Stimulated activated CD4-positive, alpha-beta T cell treated with anti-CD3 and anti-CD28 coated beads, Interleukin-4, amount 100 ng/mL, for 4 hours (primary cell): Measurements from ENCODE around the gene PTPRQ.
"Not testable (repeated sequence)": the region's sequence is repeated elsewhere in the genome, so short reads cannot be mapped to it uniquely, and the experiment has no call there.

Source experiments
- DNase-seq, 2 experiments: peaks; one replicate each; pipeline ENCODE4 v3.0.0-alpha.2; 2020

PTPRQ gene

GRCh38 chr12:80659512-80660063, 215.6 kb downstream of the PTPRQ start:
- no peak for DNase-seq

DNA sequence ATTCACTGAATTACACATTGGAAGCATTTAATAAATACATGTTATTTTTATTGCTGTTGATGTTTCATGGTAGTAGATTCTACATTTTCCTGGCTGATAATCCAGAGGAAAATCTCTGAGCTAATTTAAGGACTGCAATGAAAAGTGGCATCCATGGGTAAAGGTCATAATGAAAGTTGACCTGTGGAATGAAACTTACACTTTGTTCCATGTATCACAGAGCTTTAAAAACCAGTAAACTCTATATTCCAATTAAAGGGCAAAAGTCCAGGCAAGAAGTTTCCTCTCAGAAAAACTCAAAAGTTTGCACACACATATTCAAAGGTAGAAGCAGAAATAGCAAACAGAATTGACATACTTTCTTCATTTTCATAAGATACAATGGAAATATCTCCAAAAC, 218.6 kb downstream of the PTPRQ start:
- DNase-seq = no peak

GRCh38 chr12:80670214-80670613, 226.2 kb downstream of the PTPRQ start:
- no peak for DNase-seq

DNA sequence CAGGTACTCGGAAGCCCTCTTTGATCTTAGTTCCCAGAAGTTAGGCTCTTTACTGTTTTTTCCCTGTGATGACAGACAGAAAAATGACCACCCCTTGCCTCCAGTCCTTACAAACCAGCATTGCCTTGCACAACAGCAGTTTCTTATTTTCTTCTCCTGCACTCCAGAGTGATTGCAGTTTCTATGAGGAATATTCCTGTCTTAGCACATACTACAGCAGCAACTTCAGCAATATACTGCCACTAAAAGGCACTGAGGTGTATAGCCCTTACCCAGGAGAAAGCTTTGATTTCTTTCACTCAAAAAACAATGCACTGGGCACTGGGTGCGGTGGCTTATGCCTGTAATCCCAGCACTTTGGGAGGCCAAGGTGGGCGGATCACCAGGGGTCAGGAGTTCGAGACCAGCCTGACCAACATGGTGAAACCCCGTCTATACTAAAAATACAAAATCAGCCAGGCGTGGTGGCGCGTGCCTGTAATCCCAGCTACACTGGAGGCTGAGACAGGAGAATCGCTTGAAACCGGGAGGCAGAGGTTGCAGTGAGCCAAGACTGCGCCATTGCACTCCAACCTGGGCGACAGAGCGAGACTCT, 232.1 kb downstream of the PTPRQ start:
- DNase-seq = not testable (repeated sequence)

DNA sequence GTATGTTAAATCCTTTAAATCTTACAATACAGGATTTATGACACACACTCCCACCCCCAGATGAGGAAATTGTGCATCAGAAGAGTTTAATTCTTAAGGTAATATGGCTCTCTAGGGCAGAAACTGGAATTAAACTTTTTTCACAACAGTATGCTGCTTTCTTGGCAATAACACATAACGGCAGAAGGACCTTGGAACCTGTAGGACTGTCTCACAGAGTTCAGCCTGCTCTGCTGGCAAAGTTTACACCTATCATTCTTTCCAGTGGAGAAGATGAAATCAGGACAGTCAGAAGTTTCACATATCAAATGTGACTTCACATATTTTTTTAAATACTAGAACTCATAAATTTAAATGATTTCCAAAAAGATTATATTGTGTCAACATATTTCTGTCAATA, 232.8 kb downstream of the PTPRQ start:
- DNase-seq = no peak

GRCh38 chr12:80677994-80678393, 234.0 kb downstream of the PTPRQ start:
- no peak for DNase-seq

GRCh38 chr12:80679346-80680131, 235.5 kb downstream of the PTPRQ start:
- DNase-seq = no peak

DNA sequence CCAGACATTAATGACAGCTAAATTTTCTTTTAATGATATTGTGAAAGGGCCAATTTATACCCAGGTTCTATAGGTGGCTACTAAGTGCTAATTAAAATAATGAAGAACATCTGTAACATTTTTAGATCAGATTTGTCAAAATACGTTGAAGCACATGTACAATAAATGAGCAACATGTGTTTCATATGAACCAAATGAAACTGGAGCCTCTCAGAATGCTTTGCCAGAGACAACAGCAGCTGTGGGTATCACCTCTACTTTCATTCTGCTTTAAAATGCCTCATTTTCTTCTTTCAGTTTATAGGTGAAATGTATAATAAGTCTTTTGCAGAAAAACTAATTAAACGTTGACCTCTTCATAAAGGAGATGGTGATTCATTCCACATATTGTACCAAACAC, 237.3 kb downstream of the PTPRQ start:
- no peak for DNase-seq

DNA sequence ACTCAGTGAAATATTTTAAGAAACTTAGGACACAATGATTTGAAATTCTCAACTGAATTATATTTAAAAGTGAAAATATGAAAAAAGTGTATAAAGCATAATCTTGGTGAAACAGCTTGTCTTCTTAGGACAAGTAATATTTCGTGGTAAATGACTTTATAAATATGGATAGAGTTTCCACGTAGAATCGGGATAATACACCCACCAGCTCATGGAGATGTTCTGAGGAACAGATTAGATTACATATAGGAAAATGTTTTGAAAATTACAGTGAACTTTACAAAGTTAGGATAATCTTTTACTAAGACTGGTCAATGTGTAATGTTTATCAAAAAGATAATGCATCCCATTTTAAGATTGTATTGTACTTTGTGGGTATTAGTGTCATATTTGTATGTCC, 237.8 kb downstream of the PTPRQ start:
- no peak for DNase-seq

GRCh38 chr12:80684077-80684495, 240.1 kb downstream of the PTPRQ start:
- no peak for DNase-seq

DNA sequence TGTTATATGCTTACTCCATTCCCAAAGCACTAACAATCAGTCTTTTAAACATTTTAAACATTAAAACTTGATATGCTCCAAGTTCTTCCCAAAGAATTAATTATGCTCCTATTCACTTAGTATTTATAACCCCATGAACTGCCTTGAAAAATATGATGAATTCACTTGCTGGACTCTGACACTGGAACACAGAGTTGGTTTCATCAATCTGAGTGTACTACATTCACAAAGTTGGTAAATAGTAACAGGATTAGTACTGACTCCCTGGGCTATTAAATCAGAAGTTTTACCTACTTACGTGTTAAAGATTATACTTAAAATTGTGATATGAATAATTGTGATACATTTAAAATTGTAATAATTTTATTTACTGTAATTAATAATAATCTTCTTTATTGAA, 246.1 kb downstream of the PTPRQ start:
- DNase-seq = no peak

GRCh38 chr12:80690513-80690912, 246.5 kb downstream of the PTPRQ start:
- DNase-seq = no peak

DNA sequence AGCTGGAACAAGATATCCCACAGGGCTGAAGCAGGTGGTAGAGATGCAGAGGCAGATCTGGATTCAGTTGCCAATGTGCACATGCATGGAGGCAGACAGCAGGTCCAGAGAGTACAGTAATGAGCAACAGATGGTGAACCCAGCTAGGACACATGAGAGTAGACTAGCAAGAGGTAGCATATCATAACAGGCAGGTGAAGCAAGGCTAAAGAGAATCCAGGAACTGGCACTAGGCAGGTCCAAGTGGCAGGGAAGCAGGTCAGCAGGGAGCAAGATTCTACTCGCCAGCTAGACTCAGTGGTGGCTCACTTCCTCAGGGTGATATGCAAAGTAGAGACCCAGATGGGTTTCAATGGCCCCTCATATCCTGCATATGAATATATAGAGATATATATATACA, 248.1 kb downstream of the PTPRQ start:
- no peak for DNase-seq

GRCh38 chr12:80697270-80697887, 253.3 kb downstream of the PTPRQ start:
- no peak for DNase-seq

GRCh38 chr12:80698256-80698655, 254.2 kb downstream of the PTPRQ start:
- no peak for DNase-seq

DNA sequence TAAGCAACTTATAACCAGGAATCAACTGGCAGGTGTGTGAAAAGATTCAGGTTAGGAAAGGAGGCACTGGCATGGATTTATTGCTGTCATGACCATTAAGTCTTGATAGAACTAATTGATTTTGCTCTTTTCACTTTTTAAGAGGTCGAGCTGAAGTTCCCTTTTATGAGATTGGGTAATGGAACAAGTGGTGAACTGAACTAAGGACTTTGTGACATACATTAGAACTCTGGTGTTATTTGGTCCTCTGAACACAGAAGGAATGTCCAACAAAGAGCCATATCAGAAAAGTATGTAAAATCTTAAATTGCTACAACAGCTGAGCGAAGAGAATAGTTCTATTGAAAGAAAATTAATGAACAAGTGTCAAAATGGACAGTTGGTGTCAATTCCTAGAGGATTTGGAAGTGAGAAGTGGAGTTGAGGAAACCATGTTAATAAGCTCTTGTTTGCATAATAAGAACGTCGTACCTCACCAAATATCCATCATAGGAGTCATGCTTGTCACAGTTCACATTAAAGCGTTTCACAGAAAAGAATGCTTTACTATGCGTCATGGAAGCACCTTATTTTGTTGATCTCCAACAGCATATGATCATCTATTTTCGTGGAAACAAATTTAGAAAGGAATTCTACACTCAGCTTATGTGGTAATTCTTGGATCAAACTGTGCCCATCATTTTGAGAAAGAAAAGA, 255.0 kb downstream of the PTPRQ start:
- no peak for DNase-seq

DNA sequence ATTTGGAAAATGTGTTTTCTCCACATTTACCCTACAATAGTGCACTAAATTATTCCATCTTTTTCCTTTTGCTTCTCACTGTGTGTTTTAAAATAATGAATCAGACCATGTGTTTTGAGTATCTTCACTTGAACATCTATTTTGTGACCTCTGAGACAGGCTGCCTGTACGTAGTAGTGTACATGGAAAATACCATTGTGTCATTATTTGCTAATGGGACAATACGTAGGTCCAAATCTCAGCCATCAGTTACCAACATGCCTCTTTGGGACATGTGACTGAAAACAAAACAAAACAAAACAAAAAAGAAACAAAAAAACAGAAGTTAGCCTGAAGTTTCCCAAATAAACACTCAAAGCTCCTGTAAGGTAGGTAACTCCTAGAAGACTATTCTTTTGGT, 256.3 kb downstream of the PTPRQ start:
- DNase-seq = no peak

GRCh38 chr12:80701388-80701787, 257.4 kb downstream of the PTPRQ start:
- no peak for DNase-seq

DNA sequence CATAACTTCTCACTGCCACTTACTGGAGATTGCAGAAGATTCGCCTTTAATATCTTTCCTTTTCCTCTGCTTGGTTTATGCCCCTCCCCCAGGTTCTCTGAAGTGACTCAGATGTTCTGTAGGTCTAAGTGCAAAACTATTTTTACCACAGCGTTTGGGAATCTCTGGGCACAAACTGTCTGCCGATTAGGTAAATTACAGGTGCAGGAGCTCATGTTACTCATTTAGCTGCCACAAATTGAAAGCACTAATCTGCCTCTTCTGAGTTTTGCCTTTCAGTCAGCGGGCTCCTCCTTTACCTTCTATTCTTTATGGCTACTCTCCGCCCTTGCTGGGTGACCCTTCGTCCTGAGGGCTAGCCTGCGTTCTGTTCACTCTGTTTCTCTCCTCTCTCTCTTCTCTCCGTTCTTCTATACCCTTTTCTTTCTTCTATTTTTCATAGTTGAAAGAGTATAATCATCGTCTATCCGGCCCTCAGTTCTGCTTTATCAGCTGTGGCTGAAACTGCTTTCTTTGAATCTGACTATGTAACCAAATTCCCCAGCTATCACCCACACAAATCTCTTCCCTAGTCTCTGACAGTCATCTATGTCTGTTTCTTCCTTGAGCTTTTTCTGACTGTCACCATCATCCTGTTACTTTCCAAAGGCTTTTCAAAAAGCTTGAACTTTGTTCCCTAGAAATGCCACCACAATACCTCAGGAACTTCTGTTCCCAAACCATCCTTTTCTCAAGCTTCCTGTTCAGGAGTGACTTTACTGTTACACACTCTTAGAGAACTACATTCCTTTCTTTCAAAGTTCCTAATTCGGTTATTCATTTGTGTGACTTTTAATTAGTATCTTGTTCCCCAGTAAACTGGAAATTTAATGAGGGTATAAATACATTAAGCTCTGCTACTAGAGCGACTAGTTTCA, 259.1 kb downstream of the PTPRQ start:
- DNase-seq = no peak

DNA sequence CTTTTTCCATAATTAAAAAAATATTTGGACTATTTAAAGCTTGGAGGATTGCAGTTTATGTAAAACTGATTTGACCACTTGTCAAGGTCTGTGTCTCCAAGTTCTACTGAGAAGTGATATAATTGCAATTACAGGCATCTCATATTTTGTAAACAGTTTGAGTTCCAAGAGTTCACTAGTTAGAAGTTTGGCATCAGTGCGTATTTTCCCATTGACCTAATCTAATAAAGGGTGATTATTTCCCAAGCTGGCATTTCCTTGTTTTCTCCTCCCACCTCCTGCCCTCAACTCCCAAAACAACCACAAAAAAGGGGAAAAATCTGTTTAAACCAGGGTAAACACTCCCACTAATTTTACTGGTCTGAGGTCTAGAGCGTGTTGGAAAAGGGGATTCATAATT, 260.4 kb downstream of the PTPRQ start:
- DNase-seq = no peak

GRCh38 chr12:80707126-80707829, 263.2 kb downstream of the PTPRQ start, which contains the start of gene MYF6:
TSS of gene MYF6 (plus strand) at chr12:80707634. CDS start at chr12:80707720, 86 bp downstream.
- DNase-seq = no peak
